Mucosa of gallbladder (tissue), 1 donor: ENCODE results near the gene NPHP4. TPM values are rescaled to one million over a fixed set of nuclear protein-coding genes. Genes with fewer than 3 reads are reported as not detected.

ENCODE experiments used
- DNase-seq: peaks from one replicate; pipeline ENCODE4 v3.0.0-alpha.2; 2020; ENCODE audit warnings: low spot score
- total RNA-seq: library from RNA; stranded (reverse); gene quantifications from one replicate; pipeline ENCODE4 v1.2.1, GENCODE V29; 2021
- donor health status: DM: no; HTN: no; CAD: no.

Gene NPHP4
- total RNA-seq, 1 donor from 2014 or later: 20.6 TPM

DNA sequence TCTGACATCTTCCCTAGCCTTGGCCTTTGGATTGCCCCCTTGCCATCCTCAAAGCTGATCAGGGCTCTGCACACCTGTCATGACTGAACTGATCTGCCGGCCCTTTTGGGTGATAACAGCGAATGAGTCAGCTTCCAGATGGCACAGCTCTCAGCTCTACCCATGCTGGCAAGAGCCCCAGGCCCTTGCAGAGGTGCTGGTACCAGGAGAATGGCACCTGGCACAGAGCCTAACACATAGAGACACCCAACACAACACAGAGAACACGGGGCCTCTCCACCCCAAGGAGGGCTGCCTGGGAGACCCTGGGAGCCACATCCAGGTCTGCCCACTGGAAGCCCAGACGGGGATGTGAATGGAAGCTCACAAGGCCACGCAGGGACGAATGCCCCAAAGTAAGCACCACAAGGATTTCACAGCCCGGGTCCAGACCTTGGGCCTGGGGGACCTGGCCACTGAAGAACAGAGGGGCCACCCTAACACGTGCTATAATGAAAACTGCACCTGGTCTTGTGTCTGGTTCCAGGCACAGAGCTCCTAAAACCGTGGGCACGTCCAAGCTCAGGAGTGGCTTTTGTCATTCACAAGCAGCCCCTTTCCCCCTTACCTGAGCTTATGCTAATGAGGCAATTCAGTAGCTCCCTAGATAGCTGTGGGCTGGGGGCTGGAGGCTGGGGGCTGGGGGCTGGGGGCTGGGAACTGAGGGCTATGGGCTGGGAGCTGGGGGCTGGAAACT, 160.5 kb downstream of the NPHP4 start:
- DNase-seq: no peak

DNA sequence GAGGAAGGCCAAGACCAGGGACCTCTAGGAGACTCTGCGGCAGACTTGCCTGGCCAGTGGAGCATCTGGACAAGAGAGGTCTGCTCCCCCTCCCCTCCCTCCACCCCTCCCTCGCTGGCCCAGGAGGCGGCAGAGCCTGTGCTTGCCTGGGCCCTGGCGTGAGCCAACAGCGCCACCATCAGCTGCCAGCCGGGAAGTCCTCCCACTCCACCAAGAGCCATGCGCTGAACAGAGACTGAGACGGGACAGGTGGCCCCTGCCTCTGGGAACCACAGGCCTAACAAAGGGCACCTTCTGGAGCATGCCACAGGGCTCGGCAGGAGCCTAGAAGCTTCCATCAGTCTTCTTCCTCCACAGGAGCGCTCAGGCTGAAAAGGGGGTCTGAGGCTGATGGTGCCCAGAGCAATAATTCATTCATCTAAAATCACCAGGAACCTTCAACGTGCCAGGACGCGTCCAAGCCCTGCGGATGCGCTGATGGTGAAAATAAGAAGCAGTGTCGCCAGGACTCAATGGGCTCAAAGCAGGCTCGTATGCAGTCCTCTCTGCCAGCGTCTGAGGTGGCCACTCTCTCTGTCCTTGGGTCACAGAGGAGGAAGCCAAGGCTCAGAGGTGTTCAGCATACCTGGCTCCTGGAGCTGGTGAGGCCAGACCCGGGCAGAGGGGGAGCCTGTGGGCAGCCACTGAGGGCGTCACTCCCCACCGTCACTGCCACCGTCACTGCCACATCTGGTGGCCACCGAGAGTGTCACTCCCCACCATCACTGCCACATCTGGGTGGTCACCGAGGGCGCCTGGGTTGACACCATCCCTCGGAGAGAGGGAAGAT, 161.2 kb downstream of the NPHP4 start:
- DNase-seq: no peak

DNA sequence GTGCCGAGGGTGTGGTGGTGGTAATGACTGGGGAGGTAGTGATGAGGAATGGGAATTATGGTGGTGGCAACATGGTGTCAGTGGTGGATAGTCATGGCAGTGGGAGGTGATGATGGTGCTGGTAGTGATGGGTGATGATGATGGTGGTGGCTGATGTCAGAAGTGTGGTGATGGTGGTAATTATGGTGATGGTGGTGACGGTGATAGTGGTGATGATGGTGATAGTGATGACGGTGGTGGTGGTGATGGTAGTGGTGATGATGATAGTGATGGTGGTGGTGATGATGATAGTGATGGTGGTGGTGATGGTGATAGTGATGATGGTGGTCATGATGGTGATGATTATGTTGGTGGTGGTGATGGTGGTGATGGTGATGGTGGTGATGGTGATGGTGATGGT, 162.8 kb downstream of the NPHP4 start:
- DNase-seq: no peak

DNA sequence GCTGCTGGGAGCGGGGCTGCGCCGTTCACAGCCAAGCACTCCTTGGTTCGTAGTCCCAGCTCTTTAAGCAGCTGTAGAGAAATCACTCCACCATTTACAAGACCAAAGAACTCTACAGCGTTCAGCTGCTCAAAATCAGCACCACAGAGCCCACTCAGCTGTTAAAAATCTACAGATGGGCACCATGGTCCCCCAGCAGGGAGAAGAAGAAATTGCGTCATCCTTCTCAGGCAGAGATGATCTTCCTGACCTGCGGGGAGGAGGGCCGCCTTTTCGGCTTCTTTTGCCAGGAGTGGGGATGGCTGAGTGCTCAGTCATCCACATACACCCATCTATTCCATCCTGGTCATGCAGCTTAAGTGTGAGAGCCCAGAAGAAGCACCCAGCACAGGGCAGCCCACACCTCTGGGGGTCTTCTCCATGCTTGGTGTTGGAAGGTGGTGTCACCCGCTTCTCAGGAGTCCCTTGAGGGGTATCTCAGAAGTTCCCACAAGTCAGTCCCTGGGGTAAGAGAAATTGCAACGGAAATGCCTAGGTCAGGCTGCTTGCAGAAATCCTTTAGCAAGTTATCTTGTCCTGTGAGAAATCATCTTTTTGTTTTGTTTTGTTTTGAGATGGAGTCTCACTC, 163.8 kb downstream of the NPHP4 start:
- DNase-seq: no peak

DNA sequence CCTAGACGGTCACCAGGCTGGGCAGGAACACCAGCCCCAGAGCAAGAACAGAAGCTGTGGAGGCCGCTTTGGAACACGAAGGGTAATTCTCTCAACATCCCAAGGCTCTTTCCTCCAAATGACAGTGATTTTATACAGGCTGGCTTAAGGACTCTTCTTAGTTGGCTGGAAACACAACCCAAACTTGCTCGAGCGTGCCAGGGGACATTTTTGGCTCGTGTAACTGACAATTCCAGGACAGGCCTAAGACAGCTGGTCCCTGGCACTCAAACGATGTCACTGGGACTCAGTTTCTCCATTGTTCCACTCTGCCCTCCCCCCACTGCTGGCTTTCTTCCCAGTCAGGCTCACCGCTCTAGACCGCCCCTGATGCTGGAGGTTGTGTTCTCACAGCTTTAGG, 164.7 kb downstream of the NPHP4 start:
- no peak for DNase-seq

DNA sequence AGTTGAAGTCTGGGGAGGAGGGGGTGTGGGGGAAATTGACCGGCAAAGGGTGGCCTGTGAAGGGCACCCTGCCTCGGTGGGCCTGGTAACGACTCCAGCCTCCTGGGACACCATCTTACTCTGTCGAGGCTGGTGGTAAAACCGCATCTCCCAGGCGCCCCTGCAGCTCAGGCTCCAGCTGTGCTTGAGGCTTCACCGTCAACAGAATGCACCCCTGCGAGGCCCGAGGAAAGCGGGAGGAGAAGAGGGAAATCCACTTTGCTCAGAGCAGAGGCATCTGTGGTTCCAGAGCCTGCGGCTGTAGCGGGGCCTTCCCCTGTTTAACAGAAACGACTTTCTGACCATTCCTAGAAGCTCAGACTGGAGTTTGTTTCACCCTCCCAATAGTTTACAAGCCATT, 165.6 kb downstream of the NPHP4 start:
- DNase-seq: no peak

DNA sequence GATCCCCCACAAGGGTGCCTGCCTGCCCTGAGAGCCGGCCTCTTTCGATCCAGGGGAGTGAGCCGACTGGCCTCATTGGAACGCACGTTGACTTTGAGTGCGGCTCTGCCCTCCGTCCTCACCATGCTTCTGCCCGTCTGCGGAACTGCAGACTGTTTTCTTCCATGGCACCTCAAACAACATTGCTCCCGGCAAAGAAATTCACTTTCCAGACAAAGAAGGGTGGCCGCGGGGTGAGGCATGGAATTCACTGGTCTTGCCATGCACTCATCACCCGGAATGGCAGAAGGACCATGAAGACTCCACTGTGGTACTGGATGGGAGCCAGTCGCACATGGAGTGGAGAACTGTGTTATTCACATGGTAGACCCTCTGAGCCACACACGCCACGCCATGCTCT, 169.5 kb downstream of the NPHP4 start:
- DNase-seq: no peak

DNA sequence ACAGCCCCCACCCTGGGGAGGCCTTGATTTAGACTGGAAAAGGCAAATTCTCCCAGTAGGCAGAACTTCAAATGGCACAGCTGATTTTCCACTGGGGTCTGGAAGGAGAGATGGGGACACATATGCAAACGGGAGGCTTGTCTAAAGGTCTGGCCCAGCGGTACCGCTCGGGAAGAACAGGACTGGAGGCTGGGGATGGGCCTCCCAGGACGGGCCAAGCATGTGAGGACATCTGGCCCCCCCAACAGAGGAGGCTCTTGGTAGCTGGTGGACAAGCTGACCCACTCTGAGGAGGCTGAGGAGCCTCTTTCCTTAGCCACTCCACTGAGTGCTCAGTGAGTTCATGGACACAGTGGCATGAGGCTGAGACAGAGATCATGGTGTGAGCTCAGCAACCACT, 170.0 kb downstream of the NPHP4 start:
- no peak for DNase-seq

DNA sequence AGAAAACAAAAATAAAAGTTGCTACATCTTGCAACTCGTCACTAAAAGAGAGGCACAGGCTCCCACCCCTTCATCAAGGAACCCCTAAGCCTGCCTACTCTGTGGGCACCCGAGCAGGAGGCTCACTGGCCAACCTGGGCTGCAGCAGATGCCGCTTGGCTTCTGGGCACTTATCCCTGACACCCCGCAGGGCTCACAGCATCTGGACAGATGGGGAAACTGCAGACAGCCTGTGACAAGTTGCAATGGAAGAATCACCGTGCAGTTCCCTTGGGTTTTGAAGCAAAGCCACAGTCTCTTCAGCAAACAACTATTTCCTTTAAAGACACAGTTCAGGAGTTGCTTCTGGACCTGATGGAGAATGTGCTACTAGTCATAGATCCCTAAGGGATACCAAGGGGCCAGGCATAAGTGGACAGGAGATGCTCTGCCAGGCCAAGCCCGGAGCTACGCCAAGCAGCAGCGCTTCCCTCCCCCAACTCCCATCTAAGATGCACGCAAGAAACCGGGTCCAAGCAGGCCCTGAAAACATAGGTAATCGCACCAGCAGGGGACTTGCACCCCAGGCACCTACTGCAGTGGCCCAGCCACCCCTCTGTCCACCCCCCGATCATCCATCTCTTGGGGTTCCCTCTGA, 170.6 kb downstream of the NPHP4 start:
- no peak for DNase-seq

DNA sequence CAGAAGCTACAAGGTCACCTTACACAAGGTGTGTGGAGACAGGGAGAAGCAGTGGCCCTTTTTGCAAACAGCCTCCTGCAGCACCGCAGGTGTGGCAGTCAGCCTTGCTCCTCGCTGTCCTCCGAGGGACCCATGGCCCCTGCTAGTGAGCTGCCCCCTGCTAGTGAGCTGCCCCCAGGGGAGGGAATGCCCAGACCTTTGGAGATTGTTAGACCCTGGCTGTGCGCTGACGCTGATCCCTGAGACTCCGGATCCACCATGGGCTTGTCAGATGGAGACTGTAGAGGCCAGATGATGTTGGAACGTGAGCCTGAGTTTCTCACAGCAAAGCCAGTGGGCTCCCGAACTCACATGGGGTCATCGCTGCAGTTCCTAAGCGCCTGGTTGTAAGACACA, 172.2 kb downstream of the NPHP4 start:
- DNase-seq: no peak

DNA sequence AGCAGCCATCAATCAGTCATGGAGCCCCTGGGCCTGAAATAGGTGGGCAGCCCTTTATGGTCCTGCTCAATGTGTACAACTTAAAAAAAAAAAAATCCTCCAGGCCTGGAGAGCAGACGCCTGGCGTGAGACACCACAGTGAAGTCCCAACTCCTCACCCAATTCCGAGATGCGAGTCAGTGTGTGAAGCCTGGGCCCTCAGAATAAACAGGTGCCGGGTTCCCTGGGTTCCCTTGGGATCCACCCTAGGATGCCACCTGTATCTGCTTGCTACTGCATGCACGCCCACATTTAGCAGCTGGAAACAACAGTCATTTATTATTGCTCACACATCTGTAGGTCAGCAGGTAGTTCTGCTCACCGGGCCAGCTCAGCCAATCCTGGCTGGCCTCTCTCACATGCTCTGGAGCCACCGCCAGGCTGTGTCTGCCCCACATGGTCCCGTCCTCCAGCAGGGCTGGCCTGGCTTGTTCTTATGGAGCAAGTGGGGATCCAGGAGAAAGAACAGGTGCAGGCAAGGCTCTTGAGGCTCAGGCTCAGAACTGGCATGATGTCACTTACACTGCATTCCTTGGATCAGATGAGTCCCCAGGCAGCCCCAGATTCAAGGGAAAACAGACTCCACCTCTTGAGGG, 172.7 kb downstream of the NPHP4 start:
- no peak for DNase-seq

DNA sequence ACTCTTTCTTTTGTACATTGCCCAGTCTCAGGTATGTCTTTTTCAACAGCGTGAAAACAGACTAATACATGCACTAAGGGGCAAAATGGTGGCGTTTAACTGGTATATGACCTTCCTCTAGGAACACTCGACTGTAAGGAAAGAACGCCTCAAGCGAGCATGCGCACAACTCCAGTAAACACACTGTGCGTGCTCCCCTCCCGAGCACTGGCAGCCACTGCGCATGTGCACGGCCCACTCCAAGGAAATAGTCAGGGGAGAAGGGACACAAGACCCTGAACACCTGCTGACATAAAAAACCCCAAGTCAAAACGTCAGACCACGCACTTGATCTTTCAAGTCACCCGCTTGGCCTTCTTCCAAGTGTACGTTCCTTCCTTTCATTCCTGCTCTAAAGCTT, 173.5 kb downstream of the NPHP4 start:
- no peak for DNase-seq

DNA sequence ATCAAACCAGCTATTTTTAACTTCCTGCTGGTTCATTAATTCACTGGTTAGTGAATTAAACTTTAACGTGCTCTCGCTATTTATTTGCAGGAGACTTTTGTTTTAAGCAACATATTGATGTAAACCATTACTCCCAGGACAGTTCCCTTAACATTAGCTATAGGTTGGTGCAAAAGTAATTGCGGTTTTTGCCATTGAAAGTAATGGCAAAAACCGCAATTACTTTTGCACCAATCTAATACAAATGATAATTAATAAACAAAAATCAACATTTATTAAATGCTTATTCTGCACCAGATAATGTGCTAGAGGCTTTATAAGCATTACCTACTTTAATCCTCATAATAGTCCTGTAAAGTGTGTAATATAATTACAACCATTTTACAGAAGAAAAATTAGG, 176.5 kb downstream of the NPHP4 start:
- no peak for DNase-seq

DNA sequence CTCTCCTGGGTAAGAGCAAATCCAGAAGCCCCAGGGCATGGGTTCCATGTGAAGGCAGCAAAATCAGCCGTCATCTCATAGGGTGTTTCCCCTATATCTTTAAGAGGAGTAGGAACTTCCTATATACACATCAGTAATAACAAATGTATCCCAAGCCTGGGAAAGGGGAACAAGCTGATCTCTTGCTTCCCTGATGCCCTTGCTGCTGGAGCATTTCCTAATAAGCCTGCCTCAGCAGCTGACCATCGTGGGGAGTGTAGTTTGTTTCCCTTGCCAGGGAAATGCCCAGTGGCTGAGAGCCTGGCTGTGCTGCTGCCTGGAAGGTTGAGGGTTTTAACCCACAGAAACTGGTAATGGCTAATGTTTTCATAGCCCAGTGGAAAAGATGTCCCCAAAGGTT, 177.0 kb downstream of the NPHP4 start:
- DNase-seq: no peak

DNA sequence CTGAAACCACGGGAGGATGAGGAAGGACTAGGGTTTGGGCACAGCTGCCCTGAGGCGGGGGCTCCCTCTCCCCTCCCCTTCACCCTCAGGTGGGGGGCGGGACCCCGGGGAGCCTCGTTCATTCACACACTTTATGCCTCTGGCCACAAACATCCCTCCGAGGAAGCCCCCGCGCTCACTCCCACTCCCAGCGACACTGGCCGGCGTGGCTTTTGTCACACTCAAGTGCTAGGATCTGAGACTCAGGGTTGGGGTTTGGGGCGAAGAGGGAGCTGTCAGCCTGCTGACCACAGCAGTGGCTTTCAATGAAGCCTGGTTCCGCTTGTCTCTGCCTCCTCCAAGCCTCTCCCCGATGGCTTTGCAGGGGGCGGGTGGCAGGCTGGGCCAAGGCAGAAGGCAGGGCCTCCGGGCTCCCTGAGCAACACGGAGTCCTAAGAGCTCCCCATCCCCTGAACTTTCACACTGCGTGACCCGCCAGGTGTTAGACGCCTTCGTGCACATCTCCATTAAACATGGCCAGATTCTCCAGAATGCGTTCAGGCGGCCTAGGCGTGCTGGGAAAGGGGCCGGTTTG, 178.1 kb downstream of the NPHP4 start:
- no peak for DNase-seq

DNA sequence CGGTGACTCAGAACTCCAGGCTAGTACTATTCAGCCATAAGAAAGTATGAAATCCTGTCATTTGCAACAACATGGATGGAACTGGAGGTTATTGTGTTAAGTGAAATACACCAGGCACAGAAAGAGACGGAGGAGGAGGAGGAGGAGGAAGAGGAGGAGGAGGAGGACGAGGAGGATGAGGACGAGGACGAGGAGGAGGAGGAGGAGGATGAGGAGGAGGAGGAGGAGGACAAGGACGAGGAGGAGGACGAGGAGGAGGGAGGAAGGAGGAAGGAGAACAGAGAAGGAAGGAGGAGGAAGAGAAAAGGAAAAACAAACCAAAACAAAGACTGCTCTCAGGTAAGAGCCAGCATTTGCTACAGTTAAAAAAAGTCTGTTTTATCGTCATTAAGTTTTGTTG, 178.7 kb downstream of the NPHP4 start:
- DNase-seq: no peak

Other genes with a start within 250 kb of the NPHP4 start
- 16.1 TPM for gene KCNAB2, start 53.5 kb upstream of the NPHP4 start, total RNA-seq
- 0.23 TPM for gene CHD5, start 187.9 kb upstream of the NPHP4 start, total RNA-seq
- gene RPL22, start 207.2 kb upstream of the NPHP4 start, total RNA-seq: 282 TPM
- 26.6 TPM for gene RNF207, start 213.7 kb upstream of the NPHP4 start, total RNA-seq
- gene ICMT, start 243.5 kb upstream of the NPHP4 start, total RNA-seq: 52.9 TPM